Ovary (tissue), 9 donors: ENCODE results near the gene XYLT2. TPM values are rescaled to one million over a fixed set of nuclear protein-coding genes. Genes with fewer than 3 reads are reported as not detected.

Experiments
- DNase-seq, 5 donors: peaks; one replicate each; pipeline ENCODE4 v3.0.0-alpha.2; 2019 to 2020
- H3K27ac ChIP-seq, 2 donors: fragments of 200-600 bp; one replicate each; pipeline versions ENCODE4 v1.5.1 to v1.8.0; 2019 to 2022
- H3K27me3 ChIP-seq: fragments of 200-600 bp; one replicate; pipeline ENCODE4 v1.8.0; 2022
- H3K36me3 ChIP-seq: fragments of 200-600 bp; sonication (generic); one replicate; pipeline ENCODE4 v1.5.1; 2019
- H3K4me1 ChIP-seq: one replicate; pipeline ENCODE4 v1.8.1; 2013; ENCODE audit warnings: mild to moderate bottlenecking, moderate library complexity; ENCODE audit not compliant: insufficient read depth
- H3K4me3 ChIP-seq: fragments of 200-600 bp; sonication (generic); one replicate; pipeline ENCODE4 v1.5.1; 2017
- H3K9me3 ChIP-seq, 2 donors: fragments of 200-600 bp in 1 of 2; sonication (generic) in 1 of 2; one replicate each; pipeline versions ENCODE4 v1.5.1 to v1.8.1; 2013 to 2019; ENCODE audit warnings: mild to moderate bottlenecking in 1 of 2, moderate library complexity in 1 of 2
- CTCF ChIP-seq, 3 donors: fragments of 450-650 bp in 2 of 3; fragments of 200-600 bp in 1 of 3; IDR thresholded peaks; one replicate each; pipeline versions ENCODE4 v1.5.1 to v1.8.0; 2016 to 2022; ENCODE audit warnings: antibody characterized with exemption in 3 of 3, mild to moderate bottlenecking in 1 of 3
- EP300 ChIP-seq: sonication (generic); formaldehyde crosslinking; IDR thresholded peaks from one replicate; pipeline ENCODE4 v1.6.1; 2017; ENCODE audit warnings: antibody characterized with exemption
- POLR2A ChIP-seq: fragments of 450-650 bp; IDR thresholded peaks from one replicate; pipeline ENCODE4 v1.6.1; 2017; ENCODE audit warnings: antibody characterized with exemption, mild to moderate bottlenecking, moderate library complexity
- WGBS, 3 donors: extraction: QIAGEN DNeasy Blood & Tissue Kit in 1 of 3; methylation state at CpG; one replicate each; pipeline versions ENCODE4 v1.1.5 to v1.1.7; 2013 to 2017; 5-methylcytosine and 5-hydroxymethylcytosine counted together
- intact Hi-C, 4 donors: fragments of 100-400 bp; cut with DNase I; formaldehyde crosslinking; loops; one replicate each; pipeline versions ENCODE4 v1.11.0 to v1.15.1; 2022 to 2023
- polyA plus RNA-seq, 2 donors: library from polyadenylated mRNA; stranded (reverse); fragments of 200-250 nt in 1 of 2; fragments of 350-450 nt in 1 of 2; fragmentation: Illumina TruSeq in 1 of 2; extraction: RNeasy Lipid Tissue Mini Kit (QIAGEN cat#74804) in 1 of 2; gene quantifications; one replicate each; pipeline ENCODE4 v1.2.3, GENCODE V29; 2013 to 2014
- total RNA-seq, 7 donors: library from RNA; depleted of rRNA in 2 of 7; stranded (reverse); fragments of >200 nt in 2 of 7; fragmentation: NEBNext Ultra II Directional in 3 of 7; extraction: Animal tissue kit (Norgen Biotek cat#: 25700) in 3 of 7; gene quantifications; one replicate each; pipeline versions ENCODE4 v1.1.0 to v1.2.4, GENCODE V29; 2016 to 2023
- donor health status: DM: no; HTN: no; CAD: no; lungs with moderate emphysema.
- donor health status: DM: no; HTN: no; CAD: no.
- donor health status: Bipolar disorder and iron deficiency.
- donor health status: DM: yes; HTN: yes; CAD: no.
- donor health status: DM: no; HTN: no; CAD: no.
- donor health status: DM: yes; HTN: yes; CAD: no.

The XYLT2 gene
- total and polyA plus RNA-seq, 9 donors: 5.2 to 34.1 (median 27.4) TPM

GRCh38 chr17:50382931-50383330 is 37.0 kb downstream of the XYLT2 start:
- Histone ChIP-seq H3K9me3 (no peaks in the 10 kb centered on the region), H3K27me3 (no peaks in the 10 kb centered on the region), H3K36me3 (no peaks in the 10 kb centered on the region), H3K4me3 (no peak overlapping the region), H3K4me1 (peaks cover 2% of the 10 kb centered on the region), H3K27ac (no peak overlapping the region)
- WGBS, 3 donors: 88 to 94% (median 89%) methylated on average over 12 of the region's 12 CpGs
- no peak for DNase-seq
- intact Hi-C loops: no loop called here
- TF ChIP-seq POLR2A: no peak
- TF ChIP-seq EP300: no peak
- no peak for TF ChIP-seq CTCF (IDR thresholded peaks at IDR 0.05)

GRCh38 chr17:50386510-50386909 is 40.6 kb downstream of the XYLT2 start:
- Histone ChIP-seq H3K27me3 (no peaks in the 10 kb centered on the region), H3K27ac (no peak overlapping the region), H3K9me3 (no peaks in the 10 kb centered on the region), H3K36me3 (no peaks in the 10 kb centered on the region), H3K4me3 (no peak overlapping the region), H3K4me1 (peaks cover 2% of the 10 kb centered on the region)
- 59 to 67% (median 66%) methylated on average over 3 of the region's 3 CpGs for WGBS, 3 donors
- TF ChIP-seq POLR2A (no peak), EP300 (no peak), CTCF (IDR thresholded peaks at IDR 0.05) (no peak)
- no peak for DNase-seq
- intact Hi-C loops: no loop called here

GRCh38 chr17:50388728-50389127 is 42.8 kb downstream of the XYLT2 start:
- Histone ChIP-seq H3K27ac (no peak overlapping the region), H3K36me3 (no peaks in the 10 kb centered on the region), H3K9me3 (no peaks in the 10 kb centered on the region), H3K27me3 (no peaks in the 10 kb centered on the region), H3K4me3 (no peak overlapping the region), H3K4me1 (peaks cover 2% of the 10 kb centered on the region)
- no peak for DNase-seq
- TF ChIP-seq POLR2A: no peak
- TF ChIP-seq CTCF (IDR thresholded peaks at IDR 0.05): no peak
- no peak for TF ChIP-seq EP300
- WGBS, 3 donors: 92 to 94% (median 94%) methylated on average over 3 of the region's 3 CpGs
- intact Hi-C loops: no loop called here

DNA sequence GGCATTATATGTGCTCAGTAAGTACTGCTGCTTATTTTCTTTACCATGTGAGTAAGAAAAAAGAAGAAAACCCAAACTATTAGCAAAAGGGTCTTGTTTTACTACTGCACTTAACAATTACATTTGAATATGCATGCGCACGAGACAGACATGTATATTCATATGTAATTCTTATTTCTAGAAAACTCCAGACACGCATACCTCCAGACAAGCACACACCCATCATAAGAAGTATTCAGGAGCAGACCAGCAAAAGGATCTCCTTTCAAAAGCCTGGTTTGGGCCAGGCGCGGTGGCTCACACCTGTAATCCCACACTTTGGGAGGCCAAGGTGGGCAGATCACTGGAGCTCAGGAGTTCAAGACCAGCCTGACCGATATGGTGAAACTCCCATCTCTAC is 43.6 kb downstream of the XYLT2 start:
- WGBS, 3 donors: 95 to 98% (median 96%) methylated on average over 6 of the region's 6 CpGs
- DNase-seq: no peak
- Histone ChIP-seq H3K36me3 (no peaks in the 10 kb centered on the region), H3K4me1 (peaks cover 2% of the 10 kb centered on the region), H3K4me3 (no peak overlapping the region), H3K9me3 (no peaks in the 10 kb centered on the region), H3K27me3 (no peaks in the 10 kb centered on the region), H3K27ac (no peak overlapping the region)
- intact Hi-C loops: no loop called here
- TF ChIP-seq CTCF (IDR thresholded peaks at IDR 0.05): no peak

DNA sequence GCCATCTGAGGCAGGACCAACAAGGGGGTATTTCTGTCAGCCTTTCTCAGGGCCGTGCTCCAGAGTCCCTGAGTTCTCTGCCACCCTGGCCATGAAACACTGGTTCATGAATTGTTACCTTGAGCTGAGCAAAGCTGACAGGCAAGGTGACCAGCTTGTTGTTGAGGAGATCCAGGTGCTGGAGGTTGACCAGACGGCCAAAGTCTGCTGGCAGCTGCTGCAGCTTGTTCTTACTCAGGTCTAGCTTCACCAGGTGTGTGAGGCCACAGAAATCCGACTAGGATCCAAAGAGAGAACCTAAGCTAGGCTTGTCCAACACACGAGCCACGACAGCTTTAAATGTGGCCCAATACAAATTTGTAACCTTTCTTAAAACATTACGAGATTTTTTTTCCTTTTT is 46.7 kb downstream of the XYLT2 start:
- no peak for DNase-seq
- intact Hi-C loops: no loop called here
- Histone ChIP-seq H3K4me1 (peaks cover 5% of the 10 kb centered on the region), H3K27me3 (no peaks in the 10 kb centered on the region), H3K27ac (no peak overlapping the region), H3K36me3 (no peaks in the 10 kb centered on the region), H3K4me3 (no peak overlapping the region), H3K9me3 (no peaks in the 10 kb centered on the region)
- 78 to 86% (median 84%) methylated on average over 6 of the region's 6 CpGs for WGBS, 3 donors
- TF ChIP-seq EP300 (no peak), POLR2A (no peak), CTCF (IDR thresholded peaks at IDR 0.05) (no peak)
